LNCAP (cell line): Measurements from ENCODE around the gene PAEP.

ENCODE experiments used
- CTCF ChIP-seq: fragments of 450-650 bp; IDR thresholded peaks from 2 replicates; pipeline ENCODE4 v1.5.1; 2017; ENCODE audit warnings: mild to moderate bottlenecking

Gene PAEP

GRCh38 chr9:135612981-135613910 is 51.7 kb downstream of the PAEP start:
- TF ChIP-seq CTCF: no peak

- TF ChIP-seq CTCF: no peak
Observed at GRCh38 chr9:135613946-135614805, 52.6 kb downstream of the PAEP start.

GRCh38 chr9:135614821-135615665 is 53.5 kb downstream of the PAEP start:
- TF ChIP-seq CTCF: no peak

- TF ChIP-seq CTCF: no peak
Observed at GRCh38 chr9:135615666-135616618, 54.4 kb downstream of the PAEP start.
